Esophagus squamous epithelium (tissue), 4 donors: Measurements from ENCODE around the gene MDFI.

Experiments
- POLR2A ChIP-seq, 4 donors: fragments of 450-650 bp; IDR thresholded peaks; one replicate each; pipeline ENCODE4 v1.6.1; 2017; ENCODE audit warnings: antibody characterized with exemption in 4 of 4, mild to moderate bottlenecking in 4 of 4, moderate library complexity in 3 of 4
- TF ChIP-seq, protein P1 (sequence below), 6 experiments: fragments of 450-650 bp in 4 of 6; fragments of 200-600 bp in 2 of 6; sonication (generic) in 2 of 6; IDR thresholded peaks; one replicate each; pipeline ENCODE4 v1.5.1; 2016 to 2019; ENCODE audit warnings: antibody characterized with exemption in 6 of 6, mild to moderate bottlenecking in 4 of 6, moderate library complexity in 4 of 6

DNA sequence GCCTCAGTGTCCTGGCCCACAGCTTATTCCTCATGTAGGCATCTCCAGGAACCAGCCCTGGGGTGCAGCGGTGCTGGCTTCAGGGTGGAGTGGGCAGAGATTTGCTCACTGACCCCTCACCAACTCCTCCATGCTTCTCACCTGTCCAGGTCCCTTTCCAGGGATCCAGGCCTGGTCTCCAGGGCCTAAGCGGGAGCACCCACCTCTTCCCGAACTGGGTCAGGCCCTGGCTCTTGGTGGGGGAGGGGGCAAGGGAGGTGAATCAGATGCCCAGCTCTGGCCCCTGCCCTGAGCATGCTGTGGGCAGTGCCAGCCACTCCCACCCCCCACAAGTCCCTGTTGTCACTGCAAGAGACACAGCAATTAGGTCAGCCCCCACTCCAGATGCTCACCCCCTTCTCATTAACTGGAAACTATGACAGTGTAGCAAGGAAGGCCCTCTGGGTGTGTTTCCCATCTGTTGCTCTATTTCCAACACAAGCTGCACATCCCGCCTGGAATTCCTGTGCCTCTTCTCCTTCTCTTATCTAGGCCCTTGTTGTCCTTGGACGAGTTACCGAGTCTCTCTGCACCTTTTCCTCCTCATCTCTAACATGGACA, 37.0 kb downstream of the MDFI start:
- no peak for TF ChIP-seq POLR2A (IDR thresholded peaks at IDR 0.05)
- TF ChIP-seq, protein P1, sequence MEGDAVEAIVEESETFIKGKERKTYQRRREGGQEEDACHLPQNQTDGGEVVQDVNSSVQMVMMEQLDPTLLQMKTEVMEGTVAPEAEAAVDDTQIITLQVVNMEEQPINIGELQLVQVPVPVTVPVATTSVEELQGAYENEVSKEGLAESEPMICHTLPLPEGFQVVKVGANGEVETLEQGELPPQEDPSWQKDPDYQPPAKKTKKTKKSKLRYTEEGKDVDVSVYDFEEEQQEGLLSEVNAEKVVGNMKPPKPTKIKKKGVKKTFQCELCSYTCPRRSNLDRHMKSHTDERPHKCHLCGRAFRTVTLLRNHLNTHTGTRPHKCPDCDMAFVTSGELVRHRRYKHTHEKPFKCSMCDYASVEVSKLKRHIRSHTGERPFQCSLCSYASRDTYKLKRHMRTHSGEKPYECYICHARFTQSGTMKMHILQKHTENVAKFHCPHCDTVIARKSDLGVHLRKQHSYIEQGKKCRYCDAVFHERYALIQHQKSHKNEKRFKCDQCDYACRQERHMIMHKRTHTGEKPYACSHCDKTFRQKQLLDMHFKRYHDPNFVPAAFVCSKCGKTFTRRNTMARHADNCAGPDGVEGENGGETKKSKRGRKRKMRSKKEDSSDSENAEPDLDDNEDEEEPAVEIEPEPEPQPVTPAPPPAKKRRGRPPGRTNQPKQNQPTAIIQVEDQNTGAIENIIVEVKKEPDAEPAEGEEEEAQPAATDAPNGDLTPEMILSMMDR (IDR thresholded peaks at IDR 0.05): no peak
